Karpas-422 (cell line): Measurements from ENCODE around the gene DYNC1H1. TPM values are rescaled to one million over a fixed set of nuclear protein-coding genes. Genes with fewer than 3 reads are reported as not detected.

Source experiments
- DNase-seq: peaks from one replicate; pipeline ENCODE4 v3.0.0-alpha.2; 2015
- H2AFZ ChIP-seq: fragments of 200-600 bp; sonication (generic); 2 replicates; pipeline ENCODE4 v1.6.1; 2014; ENCODE audit warnings: antibody characterized with exemption, low read length, mixed read lengths
- H3K27ac ChIP-seq: fragments of 200-600 bp; sonication (generic); 2 replicates; pipeline ENCODE4 v1.5.1; 2014; ENCODE audit warnings: mild to moderate bottlenecking, low read length, moderate library complexity
- H3K27me3 ChIP-seq: fragments of 200-600 bp; sonication (generic); 2 replicates; pipeline ENCODE4 v1.6.1; 2014; ENCODE audit warnings: low read length, mixed read lengths
- H3K36me3 ChIP-seq: fragments of 200-600 bp; sonication (generic); 2 replicates; pipeline ENCODE4 v1.6.1; 2014; ENCODE audit warnings: low read length, mixed read lengths; ENCODE audit not compliant: insufficient read depth
- H3K4me1 ChIP-seq: fragments of 200-600 bp; sonication (generic); 2 replicates; pipeline ENCODE4 v1.6.1; 2014; ENCODE audit warnings: mild to moderate bottlenecking, low read length, mixed read lengths
- H3K4me2 ChIP-seq: fragments of 200-600 bp; sonication (generic); 2 replicates; pipeline ENCODE4 v1.6.1; 2014; ENCODE audit warnings: low read length, low read depth, mild to moderate bottlenecking; ENCODE audit not compliant: poor library complexity, severe bottlenecking
- H3K4me3 ChIP-seq: fragments of 200-600 bp; sonication (generic); 2 replicates; pipeline ENCODE4 v1.5.1; 2014; ENCODE audit warnings: mild to moderate bottlenecking, antibody characterized with exemption, low read length, mixed read lengths
- H3K79me2 ChIP-seq: fragments of 200-600 bp; sonication (generic); 2 replicates; pipeline ENCODE4 v1.6.1; 2014; ENCODE audit warnings: mild to moderate bottlenecking, low read length, mixed read lengths
- H3K9ac ChIP-seq: fragments of 200-600 bp; sonication (generic); 2 replicates; pipeline ENCODE4 v1.6.0; 2014; ENCODE audit warnings: low read length
- H3K9me2 ChIP-seq: fragments of 200-600 bp; sonication (generic), shearing (Covaris generic); replicated peaks from 2 replicates; pipeline ENCODE4 v1.6.0; 2014; ENCODE audit warnings: mild to moderate bottlenecking, low read length, moderate library complexity; ENCODE audit not compliant: insufficient read depth
- H3K9me3 ChIP-seq: fragments of 300-700, 200-600 bp; sonication (generic); 2 replicates; pipeline ENCODE4 v1.6.1; 2014; ENCODE audit warnings: low read length, mixed read lengths
- H4K20me1 ChIP-seq: fragments of 200-600 bp; sonication (generic); 2 replicates; pipeline ENCODE4 v1.6.1; 2014; ENCODE audit warnings: mild to moderate bottlenecking, antibody characterized with exemption, low read length, low read depth; ENCODE audit not compliant: insufficient read depth
- total RNA-seq: library from RNA; depleted of rRNA; stranded (reverse); fragments of >200 nt; shearing (Covaris generic); gene quantifications from 2 replicates; pipeline ENCODE4 v1.2.3, GENCODE V29; 2014; ENCODE audit warnings: low replicate concordance

DYNC1H1 gene
- total RNA-seq, 1 experiment from 2014 or later: 240 TPM

GRCh38 chr14:101956179-101956885, 8.0 kb upstream of the DYNC1H1 start:
- Histone ChIP-seq H3K9me2 (no peaks in the 10 kb centered on the region), H2AFZ (no peak overlapping the region)

DNA sequence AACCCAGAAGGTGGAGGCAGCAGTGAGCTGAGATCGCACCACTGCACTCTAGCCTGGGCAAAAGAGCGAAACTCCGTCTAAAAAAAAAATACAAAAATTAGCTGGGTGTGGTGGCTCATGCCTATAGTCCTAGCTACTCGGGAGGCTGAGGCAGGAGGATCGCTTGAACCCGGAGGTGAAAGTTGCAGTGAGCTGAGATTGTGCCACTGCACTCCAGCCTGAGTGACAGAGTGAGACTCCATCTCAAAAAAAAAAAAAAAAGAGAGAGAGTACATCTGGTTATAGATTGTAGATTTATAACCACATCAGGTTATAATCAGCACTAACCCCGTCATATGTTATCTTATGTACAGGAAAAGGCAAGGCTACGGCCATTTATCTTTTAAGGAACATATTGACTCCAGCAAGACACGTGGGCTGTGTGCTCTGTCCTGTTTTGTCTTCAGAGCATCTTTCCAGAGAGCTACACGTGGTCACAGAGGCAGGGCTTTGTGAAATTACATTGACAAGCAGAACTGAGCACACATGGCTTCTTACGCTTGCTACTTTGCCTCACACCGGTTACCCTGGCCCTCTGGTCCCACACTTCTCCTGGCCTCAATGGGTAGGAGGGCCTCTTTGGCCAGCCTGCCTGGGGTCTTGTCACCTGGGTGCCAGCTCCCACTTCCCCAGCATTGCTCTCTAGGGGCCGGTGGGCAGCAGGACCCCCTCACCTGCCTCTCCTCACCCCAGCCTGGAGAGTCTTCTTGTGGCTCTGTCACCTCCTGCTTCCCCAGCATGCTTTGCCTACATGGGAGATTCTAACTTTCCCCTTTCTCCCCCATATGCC, 6.8 kb upstream of the DYNC1H1 start:
- no peak for DNase-seq
- H4K20me1 ChIP-seq: no peaks in the 10 kb centered on the region
- H2AFZ ChIP-seq: peak overlapping the region; percentile 54; the same call in 1 of the 2 replicates
- no peaks in the 10 kb centered on the region for H3K9me2 ChIP-seq
- no peak overlapping the region for H3K27ac ChIP-seq
- no peaks in the 10 kb centered on the region for H3K27me3 ChIP-seq
- H3K4me2 ChIP-seq: no peak overlapping the region
- no peaks in the 10 kb centered on the region for H3K9me3 ChIP-seq
- H3K79me2 ChIP-seq: no peaks in the 10 kb centered on the region
- no peak overlapping the region for H3K4me3 ChIP-seq
- H3K4me1 ChIP-seq: peaks cover 15% of the 10 kb centered on the region
- no peak overlapping the region for H3K9ac ChIP-seq
- H3K36me3 ChIP-seq: no peaks in the 10 kb centered on the region

More at GRCh38 chr14:101956179-101956885, 8.0 kb upstream of the DYNC1H1 start:
- Histone ChIP-seq H3K4me1 (peaks cover 11% of the 10 kb centered on the region), H4K20me1 (no peaks in the 10 kb centered on the region), H3K36me3 (no peaks in the 10 kb centered on the region), H3K4me3 (no peak overlapping the region), H3K4me2 (no peak overlapping the region), H3K9me3 (no peaks in the 10 kb centered on the region), H3K27me3 (no peaks in the 10 kb centered on the region), H3K9ac (no peak overlapping the region), H3K79me2 (no peaks in the 10 kb centered on the region), H3K27ac (no peak overlapping the region)
- no peak for DNase-seq

DNA sequence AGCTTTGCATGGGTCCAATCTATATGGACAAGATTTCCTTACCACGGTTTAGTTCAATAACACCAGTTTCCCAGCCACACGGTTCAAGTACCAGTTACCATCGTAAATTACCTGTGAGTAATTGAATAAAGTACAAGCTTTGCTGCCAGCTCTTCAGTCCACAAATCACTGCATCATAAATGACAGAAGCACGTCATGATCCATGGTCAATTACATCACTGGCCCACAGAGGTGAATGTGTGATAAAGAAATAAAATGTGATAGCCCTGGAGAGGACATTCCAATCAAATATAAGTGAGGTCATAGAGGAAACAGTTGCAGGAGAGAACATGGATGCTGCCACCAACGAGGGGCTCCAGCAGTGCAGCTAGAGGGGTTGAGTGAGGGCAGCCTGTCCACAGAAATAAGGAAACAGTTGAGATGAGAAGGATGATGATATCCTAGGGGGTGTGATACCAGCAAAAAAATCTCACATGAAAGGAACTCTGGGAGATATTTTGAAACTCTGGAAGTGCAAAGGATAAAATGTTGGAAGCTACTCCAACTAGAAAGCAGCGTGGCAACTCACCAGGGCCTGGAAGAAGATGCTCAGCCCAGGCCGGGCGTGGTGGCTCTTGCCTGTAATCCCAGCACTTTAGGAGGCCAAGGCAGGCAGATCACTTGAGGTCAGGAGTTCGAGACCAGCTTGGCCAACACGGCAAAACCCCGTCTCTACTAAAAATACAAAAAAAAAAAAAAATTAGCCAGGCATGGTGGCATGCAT, 5.8 kb upstream of the DYNC1H1 start:
- Histone ChIP-seq H3K79me2 (no peaks in the 10 kb centered on the region), H4K20me1 (no peaks in the 10 kb centered on the region), H3K9ac (no peak overlapping the region; the same call in 1 of the 2 replicates), H3K27me3 (no peaks in the 10 kb centered on the region), H2AFZ (0 out of 2 replicates have a peak overlapping the region, but pooled peaks have one; percentile 4), H3K9me3 (no peaks in the 10 kb centered on the region), H3K4me3 (no peak overlapping the region), H3K4me1 (peaks cover 18% of the 10 kb centered on the region), H3K4me2 (no peak overlapping the region), H3K36me3 (no peaks in the 10 kb centered on the region), H3K27ac (no peak overlapping the region), H3K9me2 (no peaks in the 10 kb centered on the region)
- DNase-seq: no peak

- Histone ChIP-seq H4K20me1 (no peaks in the 10 kb centered on the region), H2AFZ (no peak overlapping the region), H3K79me2 (no peaks in the 10 kb centered on the region), H3K9me2 (no peaks in the 10 kb centered on the region), H3K9ac (no peak overlapping the region), H3K36me3 (no peaks in the 10 kb centered on the region), H3K9me3 (no peaks in the 10 kb centered on the region), H3K27me3 (no peaks in the 10 kb centered on the region), H3K4me1 (peaks cover 24% of the 10 kb centered on the region), H3K27ac (no peak overlapping the region), H3K4me3 (no peak overlapping the region), H3K4me2 (no peak overlapping the region)
- no peak for DNase-seq
Observed at GRCh38 chr14:101959277-101959676, 5.1 kb upstream of the DYNC1H1 start.

DNA sequence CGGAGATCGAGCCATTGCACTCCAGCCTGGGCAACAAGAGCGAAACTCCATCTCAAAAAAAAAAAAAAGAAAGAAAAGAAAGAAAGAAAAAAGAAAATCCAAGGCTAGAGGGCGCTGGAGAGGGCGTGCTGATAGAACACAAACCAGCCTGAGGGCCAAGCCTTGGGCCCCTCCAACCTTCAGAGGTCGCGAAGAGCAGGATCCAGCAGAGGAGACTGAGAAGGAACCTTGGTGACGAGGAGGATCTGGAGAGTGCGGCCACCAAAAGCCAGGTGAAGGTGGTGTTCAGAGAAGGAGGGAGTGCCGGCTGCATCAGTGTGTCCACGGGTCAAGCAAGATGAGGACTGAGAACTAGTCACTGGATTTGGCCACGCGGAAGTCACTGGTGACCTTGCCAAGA, 4.1 kb upstream of the DYNC1H1 start:
- Histone ChIP-seq H3K9me2 (no peaks in the 10 kb centered on the region), H3K9me3 (no peaks in the 10 kb centered on the region), H3K36me3 (no peaks in the 10 kb centered on the region), H3K4me1 (peaks cover 24% of the 10 kb centered on the region), H2AFZ (peak overlapping the region; percentile 82), H3K27me3 (no peaks in the 10 kb centered on the region), H3K27ac (no peak overlapping the region), H3K9ac (peak overlapping the region; percentile 35), H3K79me2 (peaks cover 9% of the 10 kb centered on the region), H4K20me1 (peaks cover under 1% of the 10 kb centered on the region; the same call in 1 of the 2 replicates), H3K4me3 (peak overlapping the region; percentile 6; the same call in 1 of the 2 replicates), H3K4me2 (peak overlapping the region; percentile 38)
- peak; percentile 88 for DNase-seq

- H4K20me1 ChIP-seq: peaks cover 5% of the 10 kb centered on the region; the same call in 1 of the 2 replicates
- no peaks in the 10 kb centered on the region for H3K9me3 ChIP-seq
- peaks cover 28% of the 10 kb centered on the region for H3K4me1 ChIP-seq
- H3K27ac ChIP-seq: no peak overlapping the region
- no peaks in the 10 kb centered on the region for H3K36me3 ChIP-seq
- DNase-seq: peak; percentile 95
- H3K4me2 ChIP-seq: no peak overlapping the region
- H3K9ac ChIP-seq: peak overlapping the region; percentile 24; the same call in 1 of the 2 replicates
- H2AFZ ChIP-seq: 0 out of 2 replicates have a peak overlapping the region, but pooled peaks have one; percentile 35
- no peaks in the 10 kb centered on the region for H3K9me2 ChIP-seq
- no peak overlapping the region for H3K4me3 ChIP-seq
- no peaks in the 10 kb centered on the region for H3K27me3 ChIP-seq
- H3K79me2 ChIP-seq: peaks cover 18% of the 10 kb centered on the region
Observed at GRCh38 chr14:101961011-101961721, 3.2 kb upstream of the DYNC1H1 start.

DNA sequence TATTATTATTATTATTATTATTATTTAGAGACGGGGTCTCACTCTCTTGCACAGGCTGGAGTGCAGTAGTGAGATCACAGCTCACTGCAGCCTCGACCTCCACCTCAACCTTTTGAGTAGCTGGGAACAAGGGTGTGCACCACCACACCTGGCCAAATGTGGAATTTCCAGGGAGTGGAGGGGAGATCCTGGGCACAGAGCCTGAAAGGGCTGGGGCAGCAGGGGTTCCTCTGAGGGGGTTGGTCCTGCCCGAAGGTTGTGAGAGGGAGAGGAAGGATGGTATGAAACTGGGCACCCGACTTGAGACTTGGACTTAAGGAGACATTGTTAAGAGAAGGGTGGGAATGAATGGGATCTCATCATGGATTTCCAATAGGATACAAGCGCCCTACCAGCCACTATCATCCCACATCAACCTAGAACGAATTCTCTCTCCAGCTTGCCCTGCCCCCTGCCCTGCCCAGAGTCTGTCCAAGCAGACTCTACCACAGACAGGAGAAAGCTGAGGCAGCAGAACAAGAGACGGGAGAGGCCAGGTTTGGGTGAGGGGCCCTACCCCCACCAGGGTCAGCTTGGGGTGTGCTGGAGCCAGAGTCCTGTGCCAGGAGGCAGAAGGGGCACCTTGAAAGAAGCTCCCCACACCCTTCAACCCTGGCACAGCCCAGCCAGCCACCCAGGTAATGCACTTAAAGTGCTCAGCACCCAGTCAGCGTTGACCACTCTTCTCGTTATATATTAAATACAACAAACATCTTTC, 2.4 kb upstream of the DYNC1H1 start:
- H2AFZ ChIP-seq: no peak overlapping the region
- no peak overlapping the region for H3K4me2 ChIP-seq
- no peaks in the 10 kb centered on the region for H3K9me2 ChIP-seq
- no peak for DNase-seq
- H3K9me3 ChIP-seq: no peaks in the 10 kb centered on the region
- H3K4me3 ChIP-seq: no peak overlapping the region
- peaks cover 26% of the 10 kb centered on the region for H3K79me2 ChIP-seq
- H3K27me3 ChIP-seq: no peaks in the 10 kb centered on the region
- no peak overlapping the region for H3K27ac ChIP-seq
- peaks cover 5% of the 10 kb centered on the region; the same call in 1 of the 2 replicates for H4K20me1 ChIP-seq
- peaks cover 36% of the 10 kb centered on the region for H3K4me1 ChIP-seq
- peaks cover 2% of the 10 kb centered on the region; the same call in 1 of the 2 replicates for H3K36me3 ChIP-seq
- no peak overlapping the region for H3K9ac ChIP-seq
